ENCODE results near the gene FAM98B.

- TF ChIP-seq, protein P1, sequence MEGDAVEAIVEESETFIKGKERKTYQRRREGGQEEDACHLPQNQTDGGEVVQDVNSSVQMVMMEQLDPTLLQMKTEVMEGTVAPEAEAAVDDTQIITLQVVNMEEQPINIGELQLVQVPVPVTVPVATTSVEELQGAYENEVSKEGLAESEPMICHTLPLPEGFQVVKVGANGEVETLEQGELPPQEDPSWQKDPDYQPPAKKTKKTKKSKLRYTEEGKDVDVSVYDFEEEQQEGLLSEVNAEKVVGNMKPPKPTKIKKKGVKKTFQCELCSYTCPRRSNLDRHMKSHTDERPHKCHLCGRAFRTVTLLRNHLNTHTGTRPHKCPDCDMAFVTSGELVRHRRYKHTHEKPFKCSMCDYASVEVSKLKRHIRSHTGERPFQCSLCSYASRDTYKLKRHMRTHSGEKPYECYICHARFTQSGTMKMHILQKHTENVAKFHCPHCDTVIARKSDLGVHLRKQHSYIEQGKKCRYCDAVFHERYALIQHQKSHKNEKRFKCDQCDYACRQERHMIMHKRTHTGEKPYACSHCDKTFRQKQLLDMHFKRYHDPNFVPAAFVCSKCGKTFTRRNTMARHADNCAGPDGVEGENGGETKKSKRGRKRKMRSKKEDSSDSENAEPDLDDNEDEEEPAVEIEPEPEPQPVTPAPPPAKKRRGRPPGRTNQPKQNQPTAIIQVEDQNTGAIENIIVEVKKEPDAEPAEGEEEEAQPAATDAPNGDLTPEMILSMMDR (IDR thresholded peaks at IDR 0.05), result no peak
- TF ChIP-seq ELK1 (IDR thresholded peaks at IDR 0.05; ENCODE audit: low read depth, low read length), result no peak
- no peak for TF ChIP-seq FOXS1 (CRISPR knock-in tag; IDR thresholded peaks at IDR 0.05)
- no peak for TF ChIP-seq POLR2A (IDR thresholded peaks at IDR 0.05; ENCODE audit: low read length)
- no peak for TF ChIP-seq EP300 (IDR thresholded peaks at IDR 0.05)
- TF ChIP-seq, protein P2, sequence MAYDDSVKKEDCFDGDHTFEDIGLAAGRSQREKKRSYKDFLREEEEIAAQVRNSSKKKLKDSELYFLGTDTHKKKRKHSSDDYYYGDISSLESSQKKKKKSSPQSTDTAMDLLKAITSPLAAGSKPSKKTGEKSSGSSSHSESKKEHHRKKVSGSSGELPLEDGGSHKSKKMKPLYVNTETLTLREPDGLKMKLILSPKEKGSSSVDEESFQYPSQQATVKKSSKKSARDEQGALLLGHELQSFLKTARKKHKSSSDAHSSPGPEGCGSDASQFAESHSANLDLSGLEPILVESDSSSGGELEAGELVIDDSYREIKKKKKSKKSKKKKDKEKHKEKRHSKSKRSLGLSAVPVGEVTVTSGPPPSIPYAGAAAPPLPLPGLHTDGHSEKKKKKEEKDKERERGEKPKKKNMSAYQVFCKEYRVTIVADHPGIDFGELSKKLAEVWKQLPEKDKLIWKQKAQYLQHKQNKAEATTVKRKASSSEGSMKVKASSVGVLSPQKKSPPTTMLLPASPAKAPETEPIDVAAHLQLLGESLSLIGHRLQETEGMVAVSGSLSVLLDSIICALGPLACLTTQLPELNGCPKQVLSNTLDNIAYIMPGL (CRISPR knock-in tag; IDR thresholded peaks at IDR 0.05; ENCODE audit: borderline replicate concordance), result no peak
- no peak for TF ChIP-seq RNF2 (IDR thresholded peaks at IDR 0.05; ENCODE audit: borderline replicate concordance, low read depth)
- no peak for TF ChIP-seq SMC3 (IDR thresholded peaks at IDR 0.05)
- TF ChIP-seq JUN (IDR thresholded peaks at IDR 0.05), result no peak
- no peak for TF ChIP-seq HES2 (IDR thresholded peaks at IDR 0.05)
These were observed 71.6 kb downstream of the FAM98B start for GRCh38 chr15:38525489-38525888.
